Esophagus muscularis mucosa (tissue), 4 donors: Measurements from ENCODE around the gene PLEKHA3.
"Not testable (repeated sequence)": the region's sequence is repeated elsewhere in the genome, so short reads cannot be mapped to it uniquely, and the experiment has no call there.

ENCODE experiments used
- EP300 ChIP-seq: sonication (generic); formaldehyde crosslinking; IDR thresholded peaks from one replicate; pipeline ENCODE4 v1.6.1; 2017; ENCODE audit warnings: antibody characterized with exemption
- POLR2A ChIP-seq: fragments of 450-650 bp; IDR thresholded peaks from one replicate; pipeline ENCODE4 v1.6.1; 2017; ENCODE audit warnings: antibody characterized with exemption, moderate library complexity, mild to moderate bottlenecking, low read depth
- POLR2AphosphoS5 ChIP-seq, 2 donors: sonication (generic); formaldehyde crosslinking; IDR thresholded peaks; one replicate each; pipeline ENCODE4 v1.6.1; 2017; ENCODE audit warnings: antibody characterized with exemption in 2 of 2
- TF ChIP-seq, protein P1 (sequence below), 3 experiments: fragments of 200-600 bp in 2 of 3; fragments of 450-650 bp in 1 of 3; sonication (generic) in 2 of 3; IDR thresholded peaks; one replicate each; pipeline ENCODE4 v1.5.1; 2017 to 2019; ENCODE audit warnings: antibody characterized with exemption in 3 of 3, mild to moderate bottlenecking in 2 of 3, moderate library complexity in 1 of 3

GRCh38 chr2:178471313-178471712, 8.9 kb upstream of the PLEKHA3 start:
- not testable (repeated sequence) for TF ChIP-seq POLR2A; EP300; POLR2AphosphoS5 (IDR thresholded peaks at IDR 0.05)
- TF ChIP-seq, protein P1, sequence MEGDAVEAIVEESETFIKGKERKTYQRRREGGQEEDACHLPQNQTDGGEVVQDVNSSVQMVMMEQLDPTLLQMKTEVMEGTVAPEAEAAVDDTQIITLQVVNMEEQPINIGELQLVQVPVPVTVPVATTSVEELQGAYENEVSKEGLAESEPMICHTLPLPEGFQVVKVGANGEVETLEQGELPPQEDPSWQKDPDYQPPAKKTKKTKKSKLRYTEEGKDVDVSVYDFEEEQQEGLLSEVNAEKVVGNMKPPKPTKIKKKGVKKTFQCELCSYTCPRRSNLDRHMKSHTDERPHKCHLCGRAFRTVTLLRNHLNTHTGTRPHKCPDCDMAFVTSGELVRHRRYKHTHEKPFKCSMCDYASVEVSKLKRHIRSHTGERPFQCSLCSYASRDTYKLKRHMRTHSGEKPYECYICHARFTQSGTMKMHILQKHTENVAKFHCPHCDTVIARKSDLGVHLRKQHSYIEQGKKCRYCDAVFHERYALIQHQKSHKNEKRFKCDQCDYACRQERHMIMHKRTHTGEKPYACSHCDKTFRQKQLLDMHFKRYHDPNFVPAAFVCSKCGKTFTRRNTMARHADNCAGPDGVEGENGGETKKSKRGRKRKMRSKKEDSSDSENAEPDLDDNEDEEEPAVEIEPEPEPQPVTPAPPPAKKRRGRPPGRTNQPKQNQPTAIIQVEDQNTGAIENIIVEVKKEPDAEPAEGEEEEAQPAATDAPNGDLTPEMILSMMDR (IDR thresholded peaks at IDR 0.05): not testable (repeated sequence)
